ENCODE data around the gene ABTB2. TPM values are rescaled to one million over a fixed set of nuclear protein-coding genes. Genes with fewer than 3 reads are reported as not detected.

The ABTB2 gene
- total RNA-seq, 1 donor from 2014 or later: 73.0 TPM

DNA sequence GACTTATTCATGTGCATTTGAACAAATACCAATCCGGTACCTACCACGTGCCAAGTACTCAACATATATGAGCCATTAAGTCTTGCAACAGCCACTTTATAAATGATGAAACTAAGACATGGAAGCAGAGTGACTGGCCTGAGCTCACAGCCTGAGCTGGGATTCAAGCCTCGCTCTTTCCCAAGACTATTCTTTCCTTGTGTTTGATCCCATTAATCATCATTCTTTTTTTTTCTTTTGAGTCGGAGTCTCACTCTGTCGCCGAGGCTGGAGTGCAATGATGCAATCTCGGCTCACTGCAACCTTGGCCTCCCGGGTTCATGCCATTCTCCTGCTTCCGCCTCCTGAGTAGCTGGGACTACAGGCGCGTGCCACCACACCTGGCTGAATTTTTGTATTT, 119.3 kb downstream of the ABTB2 start:
- Mint-ChIP-seq H3K27ac (no peak overlapping the region), H3K36me3 (ENCODE audit: low read depth) (peaks cover 2% of the 10 kb centered on the region), H3K4me3 (no peak overlapping the region), H3K9me3 (no peaks in the 10 kb centered on the region), H3K4me1 (peaks cover 83% of the 10 kb centered on the region), H3K27me3 (no peaks in the 10 kb centered on the region)
- ATAC-seq (ENCODE audit: low read depth) (no peak), DNase-seq (no peak)
- POLR2A ChIA-PET: interaction anchor here (0.9 to 4.8 kb wide), 3 partner anchors 12 to 118 kb away, joined by 3 to 37 read pairs (median 22); partner anchors contain the start of gene ABTB2
- intact Hi-C loops (cut with micrococcal nuclease): loop anchor here (10.0 kb wide), 2 partner anchors 464 to 1654 kb away; partner anchors contain the start of genes EIF3M and FBXO3
- TF ChIP-seq CTCF (IDR thresholded peaks at IDR 0.05): no peak
- CTCF ChIA-PET: interaction anchor here (1.0 to 2.9 kb wide), 2 partner anchors 64 to 119 kb away, joined by 3 to 13 read pairs; partner anchors contain the start of gene ABTB2

DNA sequence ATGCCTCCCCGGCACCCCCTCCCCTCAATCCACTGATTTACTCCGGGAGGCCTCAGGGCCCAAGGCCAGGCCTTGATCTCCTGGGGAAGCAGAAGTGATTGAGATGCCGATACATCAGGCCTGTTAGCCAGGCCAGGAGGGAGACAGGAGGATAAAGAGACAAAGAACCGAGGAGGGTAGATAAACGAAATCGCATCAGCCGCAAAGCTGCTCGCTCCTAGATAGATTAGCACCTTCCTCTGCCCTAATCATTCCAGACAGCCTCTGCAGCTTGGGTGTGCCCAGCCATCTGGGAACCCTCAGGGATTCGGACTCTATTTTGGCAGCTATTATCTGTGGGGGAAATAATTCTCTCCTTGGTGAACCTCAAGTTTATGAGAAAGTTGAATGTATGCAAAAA, 121.2 kb downstream of the ABTB2 start:
- no peak for DNase-seq
- Mint-ChIP-seq H3K36me3 (ENCODE audit: low read depth) (peaks cover 3% of the 10 kb centered on the region), H3K9me3 (no peaks in the 10 kb centered on the region), H3K27me3 (no peaks in the 10 kb centered on the region), H3K4me1 (peaks cover 82% of the 10 kb centered on the region), H3K27ac (no peak overlapping the region), H3K4me3 (no peak overlapping the region)
- POLR2A ChIA-PET: interaction anchor here (7.4 kb wide), 1 partner anchor 14 kb away, joined by 80 read pairs; no protein-coding TSS in a partner anchor
- TF ChIP-seq CTCF (IDR thresholded peaks at IDR 0.05): no peak
- CTCF ChIA-PET: no interaction called here
- ATAC-seq (ENCODE audit: low read depth): no peak
- intact Hi-C loops (cut with micrococcal nuclease): loop anchor here (10.0 kb wide), 2 partner anchors 462 to 1652 kb away; partner anchors contain the start of genes EIF3M and FBXO3

DNA sequence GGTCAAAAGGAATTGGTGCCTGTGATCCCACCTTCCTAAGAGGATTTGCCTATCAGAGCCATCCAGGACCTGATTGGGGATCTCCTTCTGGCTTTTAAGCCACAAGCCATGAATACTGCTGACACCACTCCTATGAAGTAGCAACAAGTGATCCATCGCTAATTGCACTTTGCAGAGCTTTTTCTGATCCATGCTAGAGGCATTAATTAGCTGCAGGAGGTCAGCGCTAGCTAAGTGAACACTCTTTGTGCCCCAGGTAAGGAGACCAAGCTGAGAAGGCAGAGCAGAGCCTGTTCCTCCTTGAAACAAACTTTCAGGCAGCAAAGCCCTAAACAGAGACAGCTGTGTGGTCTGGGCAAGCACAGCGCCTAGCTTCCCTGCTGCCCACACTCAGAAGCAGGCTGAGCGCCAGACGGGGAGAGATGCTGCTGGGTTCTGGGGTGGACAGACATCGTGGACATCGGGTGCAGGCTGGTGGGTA, 122.2 kb downstream of the ABTB2 start:
- H3K36me3 Mint-ChIP-seq (ENCODE audit: low read depth): peaks cover 8% of the 10 kb centered on the region
- DNase-seq: no peak
- H3K27me3 Mint-ChIP-seq: no peaks in the 10 kb centered on the region
- no peak for TF ChIP-seq CTCF (IDR thresholded peaks at IDR 0.05)
- ChIA-PET CTCF (interaction anchor here (5.0 kb wide), 1 partner anchor 61 kb away, joined by 23 read pairs; no protein-coding TSS in a partner anchor), POLR2A (interaction anchor here (4.8 to 7.4 kb wide), 3 partner anchors 7 to 61 kb away, joined by 36 to 96 read pairs (median 80); no protein-coding TSS in a partner anchor)
- peaks cover 82% of the 10 kb centered on the region for H3K4me1 Mint-ChIP-seq
- intact Hi-C loops (cut with micrococcal nuclease): loop anchor here (2.0 to 10.0 kb wide), 5 partner anchors 131 to 1651 kb away; partner anchors contain the start of genes EIF3M, FBXO3, LMO2 and NAT10
- H3K9me3 Mint-ChIP-seq: no peaks in the 10 kb centered on the region
- H3K27ac Mint-ChIP-seq: peak overlapping the region; percentile 97
- no peak for ATAC-seq (ENCODE audit: low read depth)
- H3K4me3 Mint-ChIP-seq: peak overlapping the region; percentile 1

DNA sequence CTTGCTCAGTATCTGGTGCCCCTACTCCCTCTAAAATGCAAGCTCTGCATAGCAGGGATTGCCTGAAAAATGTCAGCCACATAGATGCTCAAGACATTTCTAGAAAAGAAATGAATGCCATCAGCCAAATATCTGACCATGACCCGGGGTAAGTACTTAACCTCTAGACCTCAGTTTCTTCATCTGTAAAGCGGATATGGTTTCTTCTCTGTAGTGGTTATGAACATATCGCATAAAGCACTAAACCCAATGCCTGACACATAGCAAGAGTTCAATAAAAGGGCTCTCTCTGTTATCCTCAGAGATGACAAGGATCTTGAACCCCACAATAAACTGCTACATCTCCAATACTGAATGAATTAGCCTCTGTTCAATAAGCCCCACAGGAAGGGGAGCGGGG, 122.6 kb downstream of the ABTB2 start:
- ChIA-PET CTCF (interaction anchor here (5.0 kb wide), 1 partner anchor 60 kb away, joined by 23 read pairs; no protein-coding TSS in a partner anchor), POLR2A (interaction anchor here (0.6 to 7.4 kb wide), 7 partner anchors 7 to 122 kb away, joined by 4 to 96 read pairs (median 36); partner anchors contain the start of gene ABTB2)
- intact Hi-C loops (cut with micrococcal nuclease): loop anchor here (2.0 to 10.0 kb wide), 5 partner anchors 130 to 1650 kb away; partner anchors contain the start of genes EIF3M, FBXO3, LMO2 and NAT10
- Mint-ChIP-seq H3K9me3 (no peaks in the 10 kb centered on the region), H3K36me3 (ENCODE audit: low read depth) (peaks cover 9% of the 10 kb centered on the region), H3K4me1 (peaks cover 82% of the 10 kb centered on the region), H3K27me3 (no peaks in the 10 kb centered on the region), H3K4me3 (no peak overlapping the region), H3K27ac (peak overlapping the region; percentile 97)
- DNase-seq (no peak), ATAC-seq (ENCODE audit: low read depth) (no peak)
- no peak for TF ChIP-seq CTCF (IDR thresholded peaks at IDR 0.05)

Data from activated B cell treated with CpG ODN at 0.5 μM for 24 hours (primary cell).